Nephron progenitor cell (in vitro differentiated cells): ENCODE measurements around the gene PRCC.

Experiments used
- DNase-seq: peaks from one replicate; pipeline ENCODE4 v3.0.0; 2021
- H3K27ac Mint-ChIP-seq: 2 replicates; pipeline ENCODE4 v1.8.0; 2021; ENCODE audit warnings: mild to moderate bottlenecking, moderate library complexity, mixed read lengths
- H3K27me3 Mint-ChIP-seq: 2 replicates; pipeline ENCODE4 v1.8.0; 2021; ENCODE audit warnings: mild to moderate bottlenecking, low read depth, mixed read lengths; ENCODE audit not compliant: poor library complexity
- H3K36me3 Mint-ChIP-seq: 2 replicates; pipeline ENCODE4 v1.8.0; 2021; ENCODE audit warnings: low read depth, mixed read lengths
- H3K4me1 Mint-ChIP-seq: 2 replicates; pipeline ENCODE4 v1.8.0; 2021; ENCODE audit warnings: mixed read lengths
- H3K4me3 Mint-ChIP-seq: 2 replicates; pipeline ENCODE4 v1.8.0; 2021; ENCODE audit warnings: mild to moderate bottlenecking, moderate library complexity, mixed read lengths
- H3K9me3 Mint-ChIP-seq: 2 replicates; pipeline ENCODE4 v1.8.0; 2021; ENCODE audit warnings: mild to moderate bottlenecking, moderate library complexity, mixed read lengths
- TF ChIP-seq, protein P1 (sequence below): fragments of 200-600 bp; sonication (generic); IDR thresholded peaks from 2 replicates; pipeline ENCODE4 v1.5.0; 2021; ENCODE audit warnings: antibody characterized with exemption

The PRCC gene

DNA sequence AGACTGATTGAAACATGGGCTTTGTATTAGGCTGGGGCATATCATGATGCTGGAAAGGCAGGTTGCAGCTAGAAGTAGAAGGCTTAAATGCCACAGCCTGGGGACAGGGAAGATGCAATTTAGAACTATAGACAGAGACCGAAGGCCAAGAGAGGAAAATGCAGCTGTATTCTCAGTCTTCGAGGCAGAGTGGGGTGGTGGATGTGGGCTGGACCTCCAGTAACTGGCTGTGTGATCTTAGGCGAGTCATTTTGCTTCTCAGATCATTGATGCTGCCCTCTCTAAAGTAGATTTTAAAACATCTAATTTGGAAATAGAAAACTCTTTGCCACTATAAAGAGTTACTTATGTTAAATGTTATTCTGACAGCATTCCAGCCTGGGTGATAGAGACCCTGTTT is 67.0 kb downstream of the PRCC start:
- Mint-ChIP-seq H3K36me3 (no peaks in the 10 kb centered on the region), H3K27ac (no peak overlapping the region), H3K27me3 (peaks cover 73% of the 10 kb centered on the region), H3K4me1 (peaks cover 35% of the 10 kb centered on the region), H3K9me3 (no peaks in the 10 kb centered on the region), H3K4me3 (no peak overlapping the region)
- TF ChIP-seq, protein P1, sequence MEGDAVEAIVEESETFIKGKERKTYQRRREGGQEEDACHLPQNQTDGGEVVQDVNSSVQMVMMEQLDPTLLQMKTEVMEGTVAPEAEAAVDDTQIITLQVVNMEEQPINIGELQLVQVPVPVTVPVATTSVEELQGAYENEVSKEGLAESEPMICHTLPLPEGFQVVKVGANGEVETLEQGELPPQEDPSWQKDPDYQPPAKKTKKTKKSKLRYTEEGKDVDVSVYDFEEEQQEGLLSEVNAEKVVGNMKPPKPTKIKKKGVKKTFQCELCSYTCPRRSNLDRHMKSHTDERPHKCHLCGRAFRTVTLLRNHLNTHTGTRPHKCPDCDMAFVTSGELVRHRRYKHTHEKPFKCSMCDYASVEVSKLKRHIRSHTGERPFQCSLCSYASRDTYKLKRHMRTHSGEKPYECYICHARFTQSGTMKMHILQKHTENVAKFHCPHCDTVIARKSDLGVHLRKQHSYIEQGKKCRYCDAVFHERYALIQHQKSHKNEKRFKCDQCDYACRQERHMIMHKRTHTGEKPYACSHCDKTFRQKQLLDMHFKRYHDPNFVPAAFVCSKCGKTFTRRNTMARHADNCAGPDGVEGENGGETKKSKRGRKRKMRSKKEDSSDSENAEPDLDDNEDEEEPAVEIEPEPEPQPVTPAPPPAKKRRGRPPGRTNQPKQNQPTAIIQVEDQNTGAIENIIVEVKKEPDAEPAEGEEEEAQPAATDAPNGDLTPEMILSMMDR, result no peak
- no peak for DNase-seq

DNA sequence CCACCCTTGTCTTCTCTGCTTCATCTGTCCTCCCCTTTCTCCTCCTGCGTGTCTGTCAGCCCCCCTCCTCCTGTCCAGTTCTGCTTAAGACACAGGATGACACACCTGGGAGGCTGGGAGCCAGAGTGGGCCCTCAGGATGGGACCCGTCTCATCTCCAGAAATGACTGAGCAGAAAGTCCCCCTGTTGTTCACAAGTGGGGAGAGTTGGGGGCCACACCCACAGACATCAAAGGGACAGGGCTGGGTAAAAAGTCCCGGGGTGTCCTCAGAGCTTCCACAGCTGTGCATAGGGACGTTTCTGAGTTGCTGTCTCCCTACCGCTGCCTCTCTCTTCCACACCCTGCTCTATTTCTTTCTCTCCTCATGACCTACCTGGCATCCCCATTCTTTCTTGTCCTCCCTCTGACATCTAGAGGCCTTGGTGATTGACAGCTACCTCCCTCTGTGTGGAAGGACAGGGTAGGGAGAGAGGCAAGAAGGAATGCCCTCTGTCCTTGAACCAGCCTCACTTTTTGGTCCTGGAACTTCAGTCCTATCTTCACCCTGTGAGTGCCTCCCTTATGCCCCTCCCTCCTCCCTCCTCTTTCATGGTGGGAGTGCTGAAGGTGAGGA is 68.8 kb downstream of the PRCC start:
- no peaks in the 10 kb centered on the region for H3K9me3 Mint-ChIP-seq
- H3K36me3 Mint-ChIP-seq, result no peaks in the 10 kb centered on the region
- peaks cover 49% of the 10 kb centered on the region for H3K4me1 Mint-ChIP-seq
- no peak overlapping the region for H3K27ac Mint-ChIP-seq
- no peak overlapping the region for H3K4me3 Mint-ChIP-seq
- H3K27me3 Mint-ChIP-seq, result peaks cover 82% of the 10 kb centered on the region
- no peak for DNase-seq
- TF ChIP-seq, protein P1, result no peak

DNA sequence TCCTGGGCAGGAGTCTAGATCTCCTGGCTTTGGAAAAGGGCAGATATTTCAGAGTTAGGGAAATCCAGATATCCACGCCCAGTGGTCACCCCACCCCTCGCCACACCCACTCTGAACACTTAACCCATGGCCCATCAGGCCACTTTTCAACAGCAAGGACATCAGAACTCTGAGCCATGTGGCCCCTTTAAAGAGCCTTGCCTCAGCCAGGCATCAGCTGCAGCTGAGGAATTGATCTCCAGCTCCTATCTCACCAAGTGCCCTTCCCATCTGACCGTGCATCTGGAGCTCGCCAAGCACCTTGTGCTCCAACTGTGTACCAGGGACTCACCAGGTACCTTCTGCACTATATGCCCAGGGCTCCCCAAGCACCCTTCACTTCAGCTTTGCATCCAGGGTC is 69.6 kb downstream of the PRCC start:
- H3K27ac Mint-ChIP-seq, result no peak overlapping the region

DNA sequence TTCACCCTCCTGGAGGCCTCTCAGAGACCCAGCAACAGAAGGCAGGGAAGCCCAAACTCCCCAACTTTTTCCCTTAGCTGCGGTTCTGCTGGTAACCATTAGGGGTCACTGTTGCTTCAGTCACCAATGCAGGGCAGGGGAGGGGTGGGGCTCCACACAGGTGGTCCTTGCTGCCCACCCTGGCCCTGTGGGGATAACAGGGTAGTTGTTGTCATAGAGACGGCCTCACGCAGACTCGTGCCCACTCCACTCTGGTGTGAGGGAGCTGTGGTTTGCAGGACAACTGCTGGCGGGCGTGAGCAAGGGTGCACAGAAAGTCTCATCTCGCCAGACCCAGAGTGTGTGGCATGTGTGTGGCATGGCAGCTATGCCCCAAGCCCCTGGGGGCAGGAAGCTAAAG is 71.6 kb downstream of the PRCC start:
- TF ChIP-seq, protein P1, result peak; percentile 89
- no peak overlapping the region for H3K4me3 Mint-ChIP-seq
- H3K27ac Mint-ChIP-seq, result no peak overlapping the region
- DNase-seq, result peak; percentile 66
- H3K27me3 Mint-ChIP-seq, result peaks cover 85% of the 10 kb centered on the region
- H3K4me1 Mint-ChIP-seq, result peaks cover 50% of the 10 kb centered on the region
- H3K36me3 Mint-ChIP-seq, result no peaks in the 10 kb centered on the region
- H3K9me3 Mint-ChIP-seq, result no peaks in the 10 kb centered on the region

More for the DNA sequence above, 69.6 kb downstream of the PRCC start:
- no peaks in the 10 kb centered on the region for H3K9me3 Mint-ChIP-seq
- no peak overlapping the region for H3K4me3 Mint-ChIP-seq
- no peak for DNase-seq
- no peaks in the 10 kb centered on the region for H3K36me3 Mint-ChIP-seq
- TF ChIP-seq, protein P1, result no peak
- peaks cover 82% of the 10 kb centered on the region for H3K27me3 Mint-ChIP-seq
- H3K4me1 Mint-ChIP-seq, result peaks cover 48% of the 10 kb centered on the region

DNA sequence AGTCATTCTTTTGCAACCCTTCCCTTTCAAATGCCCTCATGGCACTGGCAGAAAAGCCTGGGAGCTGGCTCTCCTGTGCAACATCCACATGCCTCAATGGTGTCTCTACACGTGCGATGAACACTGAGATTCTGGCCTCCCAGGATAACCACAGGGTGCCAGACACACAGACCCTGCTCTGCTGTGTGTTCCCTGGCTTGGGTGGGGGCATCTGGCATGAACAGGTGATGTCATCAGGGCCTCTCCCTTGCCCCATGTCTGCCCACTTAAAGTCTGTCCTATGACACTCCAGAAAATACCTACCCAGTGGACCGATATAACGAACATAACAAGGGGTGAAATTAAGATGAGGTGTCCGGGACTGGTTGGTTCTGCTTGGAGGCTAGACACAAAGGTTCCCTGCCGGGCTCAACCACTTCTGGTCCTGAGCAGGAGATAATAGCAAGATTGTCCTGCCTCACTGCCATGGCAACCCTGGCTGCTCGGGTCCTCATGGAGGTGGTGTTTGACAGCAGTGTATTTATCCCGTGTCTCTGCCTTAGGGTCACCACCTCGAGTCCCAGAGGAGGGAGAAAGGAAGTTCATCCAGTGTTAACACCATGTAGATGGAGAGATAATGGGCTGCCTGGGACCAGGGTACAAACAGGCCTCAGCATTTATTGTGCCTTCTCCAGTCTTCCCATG is 72.2 kb downstream of the PRCC start:
- no peak overlapping the region for H3K4me3 Mint-ChIP-seq
- DNase-seq, result no peak
- H3K27me3 Mint-ChIP-seq, result peaks cover 85% of the 10 kb centered on the region
- H3K4me1 Mint-ChIP-seq, result peaks cover 52% of the 10 kb centered on the region
- H3K9me3 Mint-ChIP-seq, result no peaks in the 10 kb centered on the region
- TF ChIP-seq, protein P1, result no peak
- H3K27ac Mint-ChIP-seq, result no peak overlapping the region
- H3K36me3 Mint-ChIP-seq, result no peaks in the 10 kb centered on the region
